CD4-positive, alpha-beta T cell treated with Interleukin-10 for 1 hour (primary cell): ENCODE measurements around the gene TUFT1.
"Not testable (repeated sequence)": the region's sequence is repeated elsewhere in the genome, so short reads cannot be mapped to it uniquely, and the experiment has no call there.

ENCODE experiments used
- DNase-seq: peaks from one replicate; pipeline ENCODE4 v3.0.0-alpha.2; 2020

The TUFT1 gene

DNA sequence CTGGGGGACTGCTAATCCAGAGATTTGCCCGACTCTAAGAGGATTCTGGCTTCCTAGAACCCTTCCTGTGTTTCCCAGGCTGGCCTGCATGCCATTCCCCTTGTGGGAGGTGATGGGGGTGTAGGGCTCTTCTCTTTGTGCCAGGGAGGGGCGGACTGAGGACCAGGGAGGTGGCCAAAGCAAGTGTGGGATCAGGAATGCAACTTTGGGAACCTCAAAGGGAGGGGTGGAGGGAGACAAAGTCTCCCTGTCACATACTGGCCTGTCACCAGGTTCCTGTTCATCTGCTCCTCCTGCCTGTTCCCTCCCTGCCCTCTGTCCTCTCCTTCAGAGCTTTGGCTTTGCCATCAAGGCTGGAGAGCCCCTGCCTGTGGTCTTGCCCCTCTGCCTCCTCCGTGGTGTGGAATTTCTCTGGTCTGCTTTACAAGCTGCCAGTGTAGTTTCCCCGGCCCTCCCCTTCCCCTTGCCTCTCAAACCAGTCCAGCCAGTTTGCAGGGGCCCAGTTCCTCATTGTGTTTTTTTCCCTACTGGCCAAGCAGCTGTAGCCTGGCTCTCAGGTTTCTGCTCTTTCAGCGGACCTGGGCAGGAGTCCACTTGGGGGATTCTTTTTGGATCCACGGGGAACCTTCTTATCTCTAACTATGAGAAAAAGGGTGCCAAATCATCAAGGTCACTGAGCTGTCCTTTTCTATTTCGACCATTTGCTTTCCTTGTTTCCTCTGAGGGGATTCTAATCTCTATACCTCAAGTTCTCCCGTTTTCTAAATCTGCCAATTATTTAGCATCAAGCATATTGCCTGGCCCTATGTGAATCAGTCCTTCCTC is 27.1 kb upstream of the TUFT1 start:
- no peak for DNase-seq

DNA sequence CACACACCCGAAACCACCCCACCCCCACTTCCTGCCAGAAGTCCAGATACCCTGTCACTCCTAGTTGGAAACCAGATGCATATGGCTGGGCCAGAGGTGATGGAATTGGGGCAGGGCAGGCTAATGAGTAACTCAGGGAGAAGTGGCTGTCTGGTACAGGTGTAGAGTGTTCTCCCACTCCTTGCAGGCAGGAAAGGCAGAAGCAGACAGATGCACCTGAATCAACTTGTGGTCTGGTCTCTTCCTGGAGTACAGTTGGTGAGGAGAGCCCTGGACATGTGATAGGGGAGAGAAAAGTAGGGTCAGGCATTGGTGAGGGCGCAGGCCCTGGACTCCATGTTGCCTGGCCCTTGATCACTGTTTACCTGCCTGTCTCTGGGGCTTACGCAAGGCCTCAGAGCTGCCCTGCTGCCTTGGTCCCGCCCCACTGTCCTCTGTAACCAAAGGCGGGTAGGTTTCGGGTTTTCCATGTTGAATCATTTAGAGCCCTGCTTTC is 26.4 kb upstream of the TUFT1 start:
- DNase-seq = no peak

DNA sequence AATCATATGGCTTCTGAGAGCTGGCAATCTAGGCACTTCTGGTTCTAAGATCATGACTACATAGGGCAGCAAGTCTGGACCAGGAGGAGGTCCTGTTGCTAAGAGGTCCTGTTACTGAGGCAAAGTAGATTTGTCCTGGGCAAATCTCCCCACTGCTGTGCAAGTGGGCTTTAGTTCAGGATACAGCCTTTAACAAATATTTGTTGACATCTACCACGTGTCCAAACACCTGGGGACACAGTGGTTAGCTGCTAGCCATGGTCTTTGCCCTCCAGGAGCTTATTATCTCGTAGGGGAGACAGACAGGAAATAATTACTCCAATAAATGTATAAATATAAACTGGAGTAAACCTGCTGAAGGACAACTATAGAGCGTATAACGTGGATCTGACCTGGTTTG is 25.7 kb upstream of the TUFT1 start:
- DNase-seq = no peak

DNA sequence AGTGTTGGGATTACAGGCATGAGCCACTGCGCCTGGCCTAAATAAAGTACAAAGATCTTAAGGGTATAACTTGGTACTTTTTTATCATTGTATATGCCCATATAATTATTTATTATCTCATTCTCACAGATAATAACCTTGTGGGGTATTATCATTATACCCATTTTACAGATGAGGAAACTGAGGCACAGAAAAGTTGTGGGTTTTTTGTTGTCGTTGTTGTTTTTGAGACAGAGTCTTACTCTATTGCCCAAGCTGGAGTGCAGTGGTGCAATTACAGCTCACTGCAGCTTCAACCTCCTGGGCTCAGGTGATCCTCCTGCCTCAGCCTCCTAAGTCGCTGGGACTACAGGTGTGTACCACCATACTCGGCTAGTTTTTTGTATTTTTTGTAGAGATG is 24.8 kb upstream of the TUFT1 start:
- no peak for DNase-seq

DNA sequence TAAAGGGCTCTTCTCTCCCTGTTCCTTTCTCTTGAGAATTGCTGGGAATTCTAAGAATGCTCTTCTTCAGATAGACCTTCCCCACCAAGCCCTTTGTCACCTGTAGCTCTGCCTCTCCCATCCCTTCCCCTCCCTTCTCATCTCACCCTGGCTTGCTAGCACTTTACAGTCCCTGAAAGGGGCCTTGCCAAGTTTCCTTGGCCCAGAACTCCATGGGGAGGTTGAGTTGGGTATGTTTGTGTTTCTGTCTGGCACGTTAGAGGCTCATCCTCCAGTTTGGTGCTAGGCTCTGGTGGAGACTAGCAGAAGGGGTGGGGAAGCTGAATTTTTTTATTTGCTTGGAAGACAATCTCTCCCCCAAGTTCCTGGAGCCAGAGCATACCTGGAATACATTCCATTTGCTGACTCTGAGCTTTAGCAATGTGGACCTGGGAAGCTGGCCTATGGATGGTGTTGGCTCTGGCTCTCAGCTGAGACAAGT is 24.0 kb upstream of the TUFT1 start:
- no peak for DNase-seq

DNA sequence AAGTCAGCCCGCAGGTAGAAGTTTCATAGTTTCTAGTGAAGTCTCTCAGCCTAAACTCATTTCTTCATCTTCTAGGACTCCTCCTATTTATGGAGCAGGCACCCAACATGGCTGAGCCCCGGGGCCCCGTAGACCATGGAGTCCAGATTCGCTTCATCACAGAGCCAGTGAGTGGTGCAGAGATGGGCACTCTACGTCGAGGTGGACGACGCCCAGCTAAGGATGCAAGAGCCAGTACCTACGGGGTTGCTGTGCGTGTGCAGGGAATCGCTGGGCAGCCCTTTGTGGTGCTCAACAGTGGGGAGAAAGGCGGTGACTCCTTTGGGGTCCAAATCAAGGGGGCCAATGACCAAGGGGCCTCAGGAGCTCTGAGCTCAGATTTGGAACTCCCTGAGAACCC is 21.7 kb upstream of the TUFT1 start:
- DNase-seq = no peak

DNA sequence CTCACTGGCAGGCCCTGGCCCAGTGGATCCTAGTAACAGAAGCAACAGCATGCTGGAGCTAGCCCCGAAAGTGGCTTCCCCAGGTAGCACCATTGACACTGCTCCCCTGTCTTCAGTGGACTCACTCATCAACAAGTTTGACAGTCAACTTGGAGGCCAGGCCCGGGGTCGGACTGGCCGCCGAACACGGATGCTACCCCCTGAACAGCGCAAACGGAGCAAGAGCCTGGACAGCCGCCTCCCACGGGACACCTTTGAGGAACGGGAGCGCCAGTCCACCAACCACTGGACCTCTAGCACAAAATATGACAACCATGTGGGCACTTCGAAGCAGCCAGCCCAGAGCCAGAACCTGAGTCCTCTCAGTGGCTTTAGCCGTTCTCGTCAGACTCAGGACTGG is 21.2 kb upstream of the TUFT1 start:
- DNase-seq = no peak

DNA sequence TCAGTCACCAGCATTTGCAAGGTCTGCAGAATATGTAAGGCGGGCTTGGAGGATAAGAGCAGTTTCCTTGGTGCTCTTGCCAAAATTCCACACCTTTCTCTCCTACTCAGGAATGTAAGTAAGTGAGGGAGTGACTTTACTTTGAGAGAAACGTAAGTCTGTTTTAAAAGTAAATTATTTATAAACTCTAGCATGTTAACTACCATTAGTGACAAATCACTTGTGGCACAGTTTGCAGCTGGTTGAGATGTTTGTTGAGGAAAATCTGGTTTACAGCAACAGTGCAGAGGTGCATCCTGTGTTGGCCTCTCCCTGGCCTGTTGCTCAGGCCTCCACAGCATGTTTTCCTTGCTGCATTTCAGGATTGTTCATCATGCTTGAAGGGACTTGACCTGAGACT is 20.4 kb upstream of the TUFT1 start:
- DNase-seq = no peak

DNA sequence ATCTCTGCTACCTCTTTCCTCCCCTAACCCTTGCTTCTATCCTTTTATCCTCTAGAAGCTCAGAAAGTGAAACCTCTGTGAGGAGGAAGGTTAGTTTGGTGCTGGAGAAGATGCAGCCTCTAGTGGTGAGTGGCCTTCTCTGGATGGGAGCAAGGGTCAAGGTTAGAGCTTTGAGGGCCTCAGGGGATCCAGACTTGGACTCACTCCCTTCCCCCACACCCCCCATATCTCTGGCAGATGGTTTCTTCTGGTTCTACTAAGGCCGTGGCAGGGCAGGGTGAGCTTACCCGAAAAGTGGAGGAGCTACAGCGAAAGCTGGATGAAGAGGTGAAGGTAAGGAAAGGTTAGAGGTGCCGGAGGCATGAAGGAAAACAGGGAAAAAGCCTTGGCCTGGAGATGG is 19.8 kb upstream of the TUFT1 start:
- no peak for DNase-seq

DNA sequence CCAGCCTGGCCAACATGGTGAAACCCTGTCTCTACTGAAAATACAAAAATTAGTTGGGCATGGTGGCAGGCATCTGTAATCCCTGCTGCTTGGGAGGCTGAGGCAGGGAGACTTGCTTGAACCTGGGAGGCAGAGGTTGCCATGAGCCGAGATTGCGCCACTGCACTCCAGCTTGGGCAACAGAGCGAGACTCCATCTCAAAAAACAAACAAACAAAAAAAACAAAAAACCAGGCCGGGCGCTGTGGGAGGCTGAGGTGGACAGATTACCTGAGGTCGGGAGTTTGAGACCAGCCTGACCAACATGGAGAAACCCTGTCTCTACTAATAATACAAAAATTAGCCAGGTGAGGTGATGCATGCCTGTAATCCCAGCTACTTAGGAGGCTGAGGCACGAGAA is 17.7 kb upstream of the TUFT1 start:
- not testable (repeated sequence) for DNase-seq

DNA sequence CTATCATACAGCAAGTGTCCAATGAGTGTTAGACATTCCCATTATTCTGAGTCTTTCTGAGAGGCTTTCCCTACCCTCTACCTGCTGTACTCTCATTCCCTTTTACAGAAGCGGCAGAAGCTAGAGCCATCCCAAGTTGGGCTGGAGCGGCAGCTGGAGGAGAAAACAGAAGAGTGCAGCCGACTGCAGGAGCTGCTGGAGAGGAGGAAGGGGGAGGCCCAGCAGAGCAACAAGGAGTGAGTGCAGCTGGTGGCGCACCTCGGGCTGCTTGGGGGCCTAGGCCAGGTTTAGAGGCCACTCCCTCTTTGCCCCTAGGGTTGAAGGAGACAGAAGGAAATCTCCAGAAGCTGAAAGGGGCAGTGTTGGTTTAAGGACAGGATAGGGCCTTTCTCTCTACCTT is 16.8 kb upstream of the TUFT1 start:
- DNase-seq = no peak

DNA sequence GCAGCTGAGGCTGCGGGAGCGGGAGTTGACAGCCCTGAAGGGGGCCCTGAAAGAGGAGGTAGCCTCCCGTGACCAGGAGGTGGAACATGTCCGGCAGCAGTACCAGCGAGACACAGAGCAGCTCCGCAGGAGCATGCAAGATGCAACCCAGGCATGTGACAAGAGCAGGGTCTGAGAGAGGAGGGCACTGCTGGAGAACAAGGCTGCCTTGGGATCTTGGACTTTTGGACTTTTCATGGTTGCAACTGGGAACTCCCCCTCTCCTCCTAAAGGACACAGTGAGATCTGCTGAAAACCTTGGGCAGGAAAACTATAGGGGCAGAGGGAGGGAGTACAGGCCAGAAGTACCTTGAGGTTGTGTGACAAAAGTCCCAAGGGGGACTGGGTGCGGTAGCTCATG is 15.4 kb upstream of the TUFT1 start:
- no peak for DNase-seq

DNA sequence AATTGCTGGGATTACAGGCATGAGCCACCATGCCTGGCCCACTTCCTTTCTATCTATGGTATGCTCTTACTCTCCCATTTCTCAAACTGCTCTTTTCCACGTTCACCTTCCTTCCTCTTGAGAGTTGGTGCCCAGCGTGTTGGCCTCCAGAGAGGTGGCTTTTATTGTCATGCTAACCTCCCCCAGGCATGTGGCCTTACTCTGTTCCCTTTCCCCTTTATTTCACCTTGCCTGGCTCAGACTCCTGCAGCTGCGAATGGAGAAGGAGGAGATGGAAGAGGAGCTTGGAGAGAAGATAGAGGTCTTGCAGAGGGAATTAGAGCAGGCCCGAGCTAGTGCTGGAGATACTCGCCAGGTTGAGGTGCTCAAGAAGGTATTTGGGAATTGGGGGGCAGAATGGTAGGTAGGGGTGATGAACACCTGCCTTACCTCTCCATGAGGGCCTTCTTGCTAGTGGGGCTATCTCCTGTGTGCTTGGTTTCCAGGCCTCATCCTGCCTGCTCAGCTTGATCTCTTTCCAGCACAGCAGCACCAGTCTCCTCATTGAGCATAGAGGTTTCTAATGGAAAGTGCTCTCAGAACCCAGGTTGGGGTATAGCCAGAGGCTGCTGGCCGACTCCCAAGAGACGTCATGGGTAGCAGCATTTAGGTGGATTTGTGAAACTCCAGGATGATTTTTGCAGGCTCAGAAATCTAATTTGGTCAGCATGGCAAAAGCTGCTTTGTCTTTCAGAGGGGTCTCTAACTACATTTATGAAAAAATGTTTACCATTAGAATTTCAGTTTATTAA is 13.2 kb upstream of the TUFT1 start:
- DNase-seq = no peak

DNA sequence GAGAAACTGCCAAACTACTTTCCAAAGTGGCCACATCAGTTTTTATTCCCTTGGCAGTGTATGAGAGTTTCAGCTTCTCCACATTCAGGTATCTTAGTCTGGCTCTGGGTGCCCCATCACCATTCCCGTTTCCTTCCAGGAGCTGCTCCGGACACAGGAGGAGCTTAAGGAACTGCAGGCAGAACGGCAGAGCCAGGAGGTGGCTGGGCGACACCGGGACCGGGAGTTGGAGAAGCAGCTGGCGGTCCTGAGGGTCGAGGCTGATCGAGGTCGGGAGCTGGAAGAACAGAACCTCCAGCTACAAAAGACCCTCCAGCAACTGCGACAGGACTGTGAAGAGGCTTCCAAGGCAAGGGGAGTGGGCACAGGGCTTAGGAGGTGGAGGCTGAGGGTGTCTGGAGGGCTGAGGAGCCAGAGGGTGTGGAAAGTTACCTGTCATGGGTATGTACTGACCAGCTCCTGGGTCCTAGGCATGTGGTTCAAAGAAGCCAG is 10.9 kb upstream of the TUFT1 start:
- DNase-seq = no peak

DNA sequence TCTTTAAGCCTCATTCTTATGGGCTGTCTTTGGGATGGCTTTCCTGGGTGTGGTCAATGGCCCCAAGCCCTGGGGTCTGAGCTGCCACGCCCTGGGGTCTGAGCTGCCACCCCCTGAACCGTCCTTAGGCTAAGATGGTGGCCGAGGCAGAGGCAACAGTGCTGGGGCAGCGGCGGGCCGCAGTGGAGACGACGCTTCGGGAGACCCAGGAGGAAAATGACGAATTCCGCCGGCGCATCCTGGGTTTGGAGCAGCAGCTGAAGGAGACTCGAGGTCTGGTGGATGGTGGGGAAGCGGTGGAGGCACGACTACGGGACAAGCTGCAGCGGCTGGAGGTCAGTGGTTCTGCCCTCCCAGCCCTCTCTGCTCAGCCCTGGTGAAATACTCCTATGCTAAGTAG is 10.3 kb upstream of the TUFT1 start:
- no peak for DNase-seq

DNA sequence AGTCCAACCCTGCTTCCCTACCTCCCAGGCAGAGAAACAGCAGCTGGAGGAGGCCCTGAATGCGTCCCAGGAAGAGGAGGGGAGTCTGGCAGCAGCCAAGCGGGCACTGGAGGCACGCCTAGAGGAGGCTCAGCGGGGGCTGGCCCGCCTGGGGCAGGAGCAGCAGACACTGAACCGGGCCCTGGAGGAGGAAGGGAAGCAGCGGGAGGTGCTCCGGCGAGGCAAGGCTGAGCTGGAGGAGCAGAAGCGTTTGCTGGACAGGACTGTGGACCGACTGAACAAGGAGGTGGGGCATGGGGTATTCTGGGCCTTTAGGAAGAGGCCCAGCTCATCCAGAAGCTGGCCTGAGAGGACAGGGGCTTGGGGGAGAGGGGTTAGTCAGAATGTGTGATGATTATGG is 9.6 kb upstream of the TUFT1 start:
- DNase-seq = no peak

DNA sequence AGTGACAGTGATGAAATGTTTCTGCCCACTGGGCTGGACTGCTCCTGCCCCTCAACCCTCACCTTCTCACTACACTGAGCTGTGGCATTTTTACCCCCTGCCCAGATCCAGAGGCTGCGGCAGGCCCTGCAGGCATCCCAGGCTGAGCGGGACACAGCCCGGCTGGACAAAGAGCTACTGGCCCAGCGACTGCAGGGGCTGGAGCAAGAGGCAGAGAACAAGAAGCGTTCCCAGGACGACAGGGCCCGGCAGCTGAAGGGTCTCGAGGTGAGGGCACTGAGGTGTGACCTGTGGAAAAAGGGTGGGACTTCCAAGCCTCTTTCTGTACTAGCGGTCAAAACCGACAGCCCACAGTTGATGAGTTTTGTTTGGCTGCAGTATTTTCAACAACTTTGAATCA is 6.2 kb upstream of the TUFT1 start:
- no peak for DNase-seq

DNA sequence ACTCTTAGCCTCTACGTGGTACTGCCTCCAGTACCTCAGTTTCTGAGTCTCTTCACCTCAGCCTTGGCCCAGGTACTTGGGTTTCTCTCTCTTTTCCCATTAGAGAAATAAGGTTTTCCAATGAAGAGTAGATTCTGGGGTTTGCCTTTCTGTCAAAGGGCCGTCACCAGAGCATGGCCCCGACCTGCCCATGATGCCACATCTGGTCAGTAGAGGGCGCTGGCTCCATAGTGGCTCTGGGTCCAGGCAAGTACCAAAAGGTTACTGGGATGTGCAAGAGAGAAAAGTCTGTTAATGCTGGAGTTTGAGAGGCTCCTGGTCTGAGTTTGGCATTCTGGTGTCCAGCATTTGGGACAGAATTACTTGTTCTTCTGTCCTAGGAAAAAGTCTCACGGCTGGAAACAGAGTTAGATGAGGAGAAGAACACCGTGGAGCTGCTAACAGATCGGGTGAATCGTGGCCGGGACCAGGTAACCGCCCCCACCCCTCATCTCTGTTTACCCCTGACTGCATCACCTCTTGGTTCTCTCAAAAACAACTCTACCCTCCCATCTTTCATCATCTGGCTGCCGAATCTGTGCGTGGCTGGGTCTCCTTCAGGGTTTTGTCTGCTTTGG is 5.3 kb upstream of the TUFT1 start:
- peak; percentile 80 for DNase-seq

DNA sequence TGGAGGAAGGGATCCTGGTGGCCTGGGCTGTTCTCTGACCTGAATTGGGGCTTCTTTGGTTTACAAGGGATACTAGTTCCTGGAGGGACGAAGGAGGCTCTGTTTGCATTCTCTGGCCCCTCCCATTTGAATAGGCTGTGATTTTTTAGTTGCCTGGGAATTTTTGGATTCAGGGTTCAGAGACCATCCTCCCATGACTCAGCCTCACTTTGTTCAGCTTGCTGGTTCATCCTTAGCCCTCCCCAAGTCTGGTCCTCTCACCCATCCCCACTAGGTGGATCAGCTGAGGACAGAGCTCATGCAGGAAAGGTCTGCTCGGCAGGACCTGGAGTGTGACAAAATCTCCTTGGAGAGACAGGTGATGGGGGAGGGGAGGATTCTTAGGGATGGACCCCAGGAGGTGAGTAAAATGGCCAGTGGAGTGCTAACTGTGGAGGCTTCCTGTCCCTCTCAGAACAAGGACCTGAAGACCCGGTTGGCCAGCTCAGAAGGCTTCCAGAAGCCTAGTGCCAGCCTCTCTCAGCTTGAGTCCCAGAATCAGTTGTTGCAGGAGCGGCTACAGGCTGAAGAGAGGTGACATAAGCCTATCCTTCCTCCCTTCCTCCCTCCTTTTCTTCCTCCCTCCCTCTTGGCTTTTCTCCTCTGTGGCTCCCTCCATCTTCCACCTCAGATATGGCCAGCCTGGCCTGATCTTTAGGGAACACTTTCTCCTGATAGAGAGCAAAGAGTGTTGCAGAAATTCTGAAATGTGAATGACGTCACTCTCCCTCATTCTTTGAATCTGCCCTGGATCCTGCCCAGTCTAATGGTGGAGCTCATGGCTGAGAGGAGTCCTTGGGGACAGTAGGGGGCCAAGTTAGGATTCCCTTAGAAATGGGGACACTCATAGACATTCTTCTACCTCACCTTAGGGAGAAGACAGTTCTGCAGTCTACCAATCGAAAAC is 4.5 kb upstream of the TUFT1 start:
- no peak for DNase-seq

DNA sequence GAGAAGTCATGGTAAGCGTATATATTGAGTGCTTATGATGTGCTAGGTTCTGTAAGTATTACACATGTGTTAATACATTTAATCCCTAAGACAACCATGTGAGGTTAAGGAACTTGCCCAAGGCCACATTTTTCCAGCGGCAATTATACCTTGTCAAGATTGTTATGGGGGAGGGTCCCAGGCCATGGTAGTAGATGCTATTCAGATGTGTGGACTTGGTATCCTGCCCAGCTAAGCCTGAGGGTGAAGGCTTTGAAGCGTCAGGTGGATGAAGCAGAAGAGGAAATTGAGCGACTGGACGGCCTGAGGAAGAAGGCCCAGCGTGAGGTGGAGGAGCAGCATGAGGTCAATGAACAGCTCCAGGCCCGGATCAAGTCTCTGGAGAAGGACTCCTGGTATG is 3.6 kb upstream of the TUFT1 start:
- no peak for DNase-seq

DNA sequence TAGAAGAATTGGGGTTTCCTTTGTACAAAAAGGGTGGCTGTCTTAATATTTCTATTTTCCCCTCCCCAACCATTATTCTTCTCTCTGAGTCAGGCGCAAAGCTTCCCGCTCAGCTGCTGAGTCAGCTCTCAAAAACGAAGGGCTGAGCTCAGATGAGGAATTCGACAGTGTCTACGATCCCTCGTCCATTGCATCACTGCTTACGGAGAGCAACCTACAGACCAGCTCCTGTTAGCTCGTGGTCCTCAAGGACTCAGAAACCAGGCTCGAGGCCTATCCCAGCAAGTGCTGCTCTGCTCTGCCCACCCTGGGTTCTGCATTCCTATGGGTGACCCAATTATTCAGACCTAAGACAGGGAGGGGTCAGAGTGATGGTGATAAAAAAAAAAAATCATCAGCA is 3.0 kb upstream of the TUFT1 start:
- no peak for DNase-seq

DNA sequence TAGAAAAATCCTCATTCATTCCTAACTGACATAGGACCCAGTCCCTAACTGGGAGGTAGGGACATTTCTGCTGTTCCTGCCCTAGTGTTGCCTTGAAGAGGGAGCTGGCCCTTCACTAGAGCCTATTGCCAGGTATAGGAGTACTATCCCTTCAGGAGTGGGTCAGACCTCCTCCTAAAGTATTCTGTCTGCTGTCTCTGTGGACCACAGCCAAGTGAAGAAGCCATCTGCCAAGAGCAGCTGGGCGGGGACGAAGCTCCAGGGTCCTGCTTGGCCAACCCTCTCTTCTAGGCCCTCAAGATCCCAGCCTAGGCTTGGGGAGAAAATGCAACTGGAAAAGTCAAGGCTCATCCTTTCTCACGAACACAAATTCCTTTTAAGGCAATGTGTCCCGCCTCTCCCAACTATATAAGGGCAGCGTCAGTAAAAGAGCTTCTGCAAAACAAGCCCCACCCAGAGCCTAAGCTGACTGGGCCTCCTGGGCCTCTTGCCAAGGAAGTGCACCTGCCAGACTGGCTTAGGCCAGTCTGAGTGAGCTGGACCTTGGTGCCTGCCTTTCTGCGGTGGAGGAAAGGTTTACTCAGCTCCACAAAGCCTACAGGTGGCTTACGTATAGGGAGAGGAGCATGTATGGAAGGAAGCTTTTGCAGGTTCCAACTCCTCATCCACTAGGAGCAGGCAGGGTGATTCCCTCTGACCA is 638 bp upstream of the TUFT1 start:
- peak; percentile 40 for DNase-seq
